Left lung (tissue), 10 donors: ENCODE measurements around the gene DRICH1. TPM values are rescaled to one million over a fixed set of nuclear protein-coding genes. Genes with fewer than 3 reads are reported as not detected.
"Not testable (repeated sequence)": the region's sequence is repeated elsewhere in the genome, so short reads cannot be mapped to it uniquely, and the experiment has no call there.

ENCODE experiments used
- ATAC-seq: fragments of 200-7000 bp; cut with Tn5 transposase; one replicate; pipeline ENCODE4 v1.9.1; 2020; ENCODE audit warnings: moderate library complexity
- DNase-seq, 4 donors: peaks; one replicate each; pipeline ENCODE4 v3.0.0-alpha.2; 2013 to 2020
- H3K27ac ChIP-seq, 2 donors: fragments of 200-600 bp; sonication (generic) in 1 of 2; one replicate each; pipeline versions ENCODE4 v1.5.0 to v1.8.0; 2020 to 2021
- H3K27me3 ChIP-seq, 2 donors: fragments of 200-600 bp; sonication (generic) in 1 of 2; one replicate each; pipeline versions ENCODE4 v1.5.0 to v1.8.0; 2020 to 2021
- H3K36me3 ChIP-seq, 2 donors: fragments of 200-600 bp; sonication (generic) in 1 of 2; one replicate each; pipeline versions ENCODE4 v1.5.0 to v1.8.0; 2020 to 2021
- H3K4me1 ChIP-seq, 2 donors: fragments of 200-600 bp; one replicate each; pipeline ENCODE4 v1.8.0; 2021
- H3K4me3 ChIP-seq, 2 donors: fragments of 200-600 bp; sonication (generic) in 1 of 2; one replicate each; pipeline versions ENCODE4 v1.5.0 to v1.8.0; 2020 to 2021; ENCODE audit warnings: mild to moderate bottlenecking in 1 of 2
- H3K9me3 ChIP-seq, 2 donors: fragments of 200-600 bp; sonication (generic) in 1 of 2; one replicate each; pipeline versions ENCODE4 v1.5.0 to v1.8.0; 2020 to 2021
- CTCF ChIP-seq, 2 donors: fragments of 200-600 bp; sonication (generic) in 1 of 2; IDR thresholded peaks; one replicate each; pipeline versions ENCODE4 v1.5.0 to v1.8.0; 2021; ENCODE audit warnings: antibody characterized with exemption in 2 of 2
- intact Hi-C, 2 donors: fragments of 100-400 bp; cut with DNase I; formaldehyde crosslinking; loops; one replicate each; pipeline versions ENCODE4 v1.11.2 to v1.14.2; 2022
- polyA plus RNA-seq, 6 donors: library from polyadenylated mRNA; unstranded; fragments of 120-200 nt; gene quantifications; one replicate each; pipeline ENCODE4 v1.2.1, GENCODE V29; 2013; ENCODE audit not compliant: insufficient read length in 6 of 6
- total RNA-seq, 2 donors: library from RNA; stranded (reverse); fragmentation: NEBNext Ultra II Directional; extraction: Animal tissue kit (Norgen Biotek cat#: 25700); gene quantifications; one replicate each; pipeline ENCODE4 v1.2.1, GENCODE V29; 2021
- donor health status: DM: no; HTN: yes; CAD: no.
- donor health status: DM: no; HTN: no; CAD: no.

Gene DRICH1
- total and polyA plus RNA-seq, 8 donors = 0.70 to 5.8 (median 2.9) TPM

GRCh38 chr22:23606204-23607131, 25.7 kb downstream of the DRICH1 start:
- Histone ChIP-seq H3K4me1 (no peaks in the 10 kb centered on the region), H3K27ac (no peak overlapping the region), H3K27me3 (no peaks in the 10 kb centered on the region), H3K9me3 (no peaks in the 10 kb centered on the region), H3K4me3 (no peak overlapping the region), H3K36me3 (no peaks in the 10 kb centered on the region)
- intact Hi-C loops = no loop called here
- DNase-seq (no peak), ATAC-seq (no peak)
- TF ChIP-seq CTCF (IDR thresholded peaks at IDR 0.05) = no peak

- no peak for DNase-seq
- no peaks in the 10 kb centered on the region for H3K9me3 ChIP-seq
- no peaks in the 10 kb centered on the region for H3K36me3 ChIP-seq
- H3K27ac ChIP-seq = no peak overlapping the region
- intact Hi-C loops = no loop called here
- H3K4me3 ChIP-seq = no peak overlapping the region
- no peaks in the 10 kb centered on the region for H3K4me1 ChIP-seq
- H3K27me3 ChIP-seq = no peaks in the 10 kb centered on the region
- ATAC-seq = no peak
- no peak for TF ChIP-seq CTCF (IDR thresholded peaks at IDR 0.05)
Observed at GRCh38 chr22:23604939-23605712, 27.0 kb downstream of the DRICH1 start.

GRCh38 chr22:23603266-23603665, 28.9 kb downstream of the DRICH1 start:
- H3K4me1 ChIP-seq = no peaks in the 10 kb centered on the region
- no peaks in the 10 kb centered on the region for H3K36me3 ChIP-seq
- no peak overlapping the region for H3K27ac ChIP-seq
- intact Hi-C loops = no loop called here
- ATAC-seq (no peak), DNase-seq (no peak)
- no peak for TF ChIP-seq CTCF (IDR thresholded peaks at IDR 0.05)
- H3K4me3 ChIP-seq = no peak overlapping the region
- H3K9me3 ChIP-seq = no peaks in the 10 kb centered on the region
- H3K27me3 ChIP-seq = no peaks in the 10 kb centered on the region

GRCh38 chr22:23598805-23599518, 33.2 kb downstream of the DRICH1 start:
- H3K36me3 ChIP-seq = no peaks in the 10 kb centered on the region
- no peak overlapping the region for H3K27ac ChIP-seq
- TF ChIP-seq CTCF (IDR thresholded peaks at IDR 0.05) = no peak
- DNase-seq = no peak
- no peaks in the 10 kb centered on the region for H3K9me3 ChIP-seq
- no peaks in the 10 kb centered on the region for H3K27me3 ChIP-seq
- intact Hi-C loops = no loop called here
- H3K4me3 ChIP-seq = no peak overlapping the region
- no peak for ATAC-seq
- H3K4me1 ChIP-seq = no peaks in the 10 kb centered on the region

- ATAC-seq, H3K27me3 ChIP-seq, H3K27ac ChIP-seq, H3K36me3 ChIP-seq, DNase-seq, H3K9me3 ChIP-seq, intact Hi-C loops, H3K4me1 ChIP-seq, H3K4me3 ChIP-seq: not testable (repeated sequence)
Observed at GRCh38 chr22:23597576-23598268, 34.4 kb downstream of the DRICH1 start.

- H3K27me3 ChIP-seq, H3K27ac ChIP-seq, H3K36me3 ChIP-seq, ATAC-seq, intact Hi-C loops, H3K4me3 ChIP-seq, DNase-seq, H3K9me3 ChIP-seq, H3K4me1 ChIP-seq: not testable (repeated sequence)
Observed at GRCh38 chr22:23595904-23596303, 36.2 kb downstream of the DRICH1 start.
